ENCODE results near the gene ZCWPW1. TPM values are rescaled to one million over a fixed set of nuclear protein-coding genes. Genes with fewer than 3 reads are reported as not detected.

Gene ZCWPW1
- total and polyA plus RNA-seq, 2 of the 8 experiments (the other 6 are each of a cell fraction or from before 2014, with no cell fraction given): 0.51 to 1.4 TPM

DNA sequence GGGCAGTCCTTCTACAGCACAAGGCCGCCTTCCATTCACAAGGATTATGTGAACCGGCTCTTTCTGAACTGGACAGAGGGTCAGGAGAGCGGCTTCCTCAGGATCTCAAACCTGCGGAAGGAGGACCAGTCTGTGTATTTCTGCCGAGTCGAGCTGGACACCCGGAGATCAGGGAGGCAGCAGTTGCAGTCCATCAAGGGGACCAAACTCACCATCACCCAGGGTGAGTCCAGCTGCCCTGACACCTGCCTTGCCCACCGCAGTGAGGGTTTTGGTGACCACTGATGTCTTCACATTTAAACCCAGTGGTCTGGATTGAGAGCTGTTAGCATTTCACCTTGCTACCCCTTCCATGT is 69.7 kb downstream of the ZCWPW1 start:
- 97% methylated on average over 5 of the region's 8 CpGs; no CpG with 5 or more reads in 1 of the 2 experiments for WGBS, 2 experiments (ENCODE audit: extremely low coverage in 1 of 2, insufficient coverage in 1 of 2, insufficient read length in 1 of 2, insufficient replicate concordance in 2 of 2, low coverage in 1 of 2, low lambda C conversion rate in 2 of 2, missing lambda C conversion rate in 1 of 2)
- CTCF ChIA-PET (ENCODE audit: partially characterized antibody): interaction anchor here (1.3 to 2.3 kb wide), 4 partner anchors 42 to 98 kb away, joined by 3 to 14 read pairs (median 4); no protein-coding TSS in a partner anchor

More for the DNA sequence above, 69.7 kb downstream of the ZCWPW1 start:
- Histone ChIP-seq H3K23ac (ENCODE audit: insufficient read length) (no peak overlapping the region), H3K14ac (ENCODE audit: insufficient read length) (no peak overlapping the region), H2BK15ac (ENCODE audit: low read length) (no peak overlapping the region), H2AK5ac (ENCODE audit: low read depth, low read length) (no peak overlapping the region), H3K4ac (replicated peaks; ENCODE audit: insufficient read length, low read depth, low read length) (no peak overlapping the region), H2BK120ac (replicated peaks; ENCODE audit: low read depth, low read length) (no peak overlapping the region), H3K27ac (ENCODE audit: low read depth, low read length) (no peak overlapping the region), H4K8ac (ENCODE audit: extremely low read depth, insufficient read depth, low read length) (no peak overlapping the region), H2BK5ac (ENCODE audit: low read depth, low read length) (no peak overlapping the region), H3K56ac (replicated peaks; ENCODE audit: insufficient read length, low read depth, low read length) (no peak overlapping the region), H3K36me3 (ENCODE audit: control insufficient read depth in 2 of 4, insufficient read depth in 4 of 4, low read length in 3 of 4) (peaks cover 31 to 74% (median 55%) of the 10 kb centered on the region in 4 experiments), H2BK12ac (ENCODE audit: low read depth, low read length) (no peak overlapping the region), H4K5ac (ENCODE audit: insufficient read length, low read depth, low read length) (no peak overlapping the region), H4K91ac (replicated peaks; ENCODE audit: insufficient read length, low read length) (no peak overlapping the region), H3K9ac (replicated peaks in 1 of 4; ENCODE audit: extremely low read depth in 1 of 4, low read depth in 3 of 4, low read length in 3 of 4) (no peak overlapping the region), H3K4me1 (replicated peaks in 1 of 4; ENCODE audit: control insufficient read depth in 3 of 4, insufficient read depth in 4 of 4, low read length in 3 of 4) (no peaks in the 10 kb centered on the region), H3K79me2 (ENCODE audit: control insufficient read depth in 1 of 2, insufficient read depth in 2 of 2, low read length in 2 of 2) (no peaks in the 10 kb centered on the region), H3K4me3 (ENCODE audit: extremely low read depth in 1 of 4, insufficient read depth in 2 of 4, low read depth in 3 of 4, low read length in 4 of 4) (no peak overlapping the region), H3K9me3 (ENCODE audit: insufficient read depth in 2 of 2, low read depth in 1 of 2, low read length in 1 of 2) (no peaks in the 10 kb centered on the region), H4K20me1 (replicated peaks in 1 of 2; ENCODE audit: control insufficient read depth in 1 of 2, insufficient read depth in 2 of 2, low read length in 2 of 2) (peaks cover 2 to 7% of the 10 kb centered on the region in 2 experiments), H2AFZ (ENCODE audit: low read length) (no peak overlapping the region), H3K27me3 (replicated peaks in 1 of 4; ENCODE audit: control insufficient read depth in 3 of 4, extremely low read depth in 1 of 4, insufficient read depth in 3 of 4, low read length in 3 of 4) (no peaks in the 10 kb centered on the region), H3K79me1 (ENCODE audit: low read depth, low read length) (no peaks in the 10 kb centered on the region), H2BK20ac (ENCODE audit: low read length) (no peak overlapping the region), H3K4me2 (ENCODE audit: insufficient read depth in 1 of 2, low read depth in 2 of 2, low read length in 2 of 2) (no peak overlapping the region), H3K23me2 (ENCODE audit: low read depth, low read length) (no peaks in the 10 kb centered on the region), H3K18ac (ENCODE audit: extremely low read depth, low read length) (no peak overlapping the region)
- POLR2A ChIA-PET (ENCODE audit: partially characterized antibody): interaction anchor here (1.1 to 2.3 kb wide), 5 partner anchors 10 to 203 kb away, joined by 3 to 12 read pairs (median 4); partner anchors contain the start of genes MEPCE and ZCWPW1
- FAIRE-seq (no peak), DNase-seq (ENCODE audit: low read depth in 1 of 2, low spot score in 2 of 2) (no peak)
